ENCODE measurements around the gene PRRX2.

The PRRX2 gene

DNA sequence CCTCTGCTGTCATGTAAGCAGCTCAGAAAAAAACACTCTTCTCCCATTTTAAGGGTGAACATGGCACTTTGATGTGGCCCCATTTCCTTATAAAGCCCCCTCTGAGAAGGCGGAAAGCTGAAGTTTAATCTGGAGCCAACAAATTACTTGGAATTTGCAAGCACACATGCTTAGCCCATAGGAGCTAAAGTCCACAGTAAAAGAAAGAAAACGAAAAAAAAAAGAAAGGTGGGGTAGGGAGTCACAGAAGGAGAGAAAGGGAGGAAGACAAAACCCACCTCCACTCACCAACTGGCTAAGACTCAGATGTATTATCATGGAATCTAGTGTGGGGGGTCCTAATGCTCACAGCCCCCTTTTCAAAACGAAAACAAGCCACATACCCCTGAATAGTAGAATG, 30.4 kb downstream of the PRRX2 start:
- Histone ChIP-seq H3K4me3 (ENCODE audit: low read depth, low read length) (no peak overlapping the region), H3K9me3 (ENCODE audit: control insufficient read depth, insufficient read depth, low read depth, low read length) (no peaks in the 10 kb centered on the region), H3K27ac (ENCODE audit: extremely low read depth, low read depth, low read length) (no peak overlapping the region), H3K4me1 (ENCODE audit: control insufficient read depth, insufficient read depth, low read length) (no peaks in the 10 kb centered on the region; the same call in 1 of the 2 replicates), H3K36me3 (ENCODE audit: control insufficient read depth in 2 of 2, insufficient read depth in 1 of 2, low read length in 2 of 2) (no peaks in the 10 kb centered on the region)
- CTCF ChIA-PET = interaction anchor here (0.9 to 1.8 kb wide), 4 partner anchors 31 to 95 kb away, joined by 3 to 9 read pairs (median 4); no protein-coding TSS in a partner anchor
- TF ChIP-seq ZNF677 (tag by site-specific recombination; IDR thresholded peaks at IDR 0.05) (no peak), ZFP37 (tag by site-specific recombination; IDR thresholded peaks at IDR 0.05) (no peak), ZNF621 (tag by site-specific recombination; IDR thresholded peaks at IDR 0.05) (no peak), ZNF768 (tag by site-specific recombination; IDR thresholded peaks at IDR 0.05) (no peak)
- TF ChIP-seq, protein P1, sequence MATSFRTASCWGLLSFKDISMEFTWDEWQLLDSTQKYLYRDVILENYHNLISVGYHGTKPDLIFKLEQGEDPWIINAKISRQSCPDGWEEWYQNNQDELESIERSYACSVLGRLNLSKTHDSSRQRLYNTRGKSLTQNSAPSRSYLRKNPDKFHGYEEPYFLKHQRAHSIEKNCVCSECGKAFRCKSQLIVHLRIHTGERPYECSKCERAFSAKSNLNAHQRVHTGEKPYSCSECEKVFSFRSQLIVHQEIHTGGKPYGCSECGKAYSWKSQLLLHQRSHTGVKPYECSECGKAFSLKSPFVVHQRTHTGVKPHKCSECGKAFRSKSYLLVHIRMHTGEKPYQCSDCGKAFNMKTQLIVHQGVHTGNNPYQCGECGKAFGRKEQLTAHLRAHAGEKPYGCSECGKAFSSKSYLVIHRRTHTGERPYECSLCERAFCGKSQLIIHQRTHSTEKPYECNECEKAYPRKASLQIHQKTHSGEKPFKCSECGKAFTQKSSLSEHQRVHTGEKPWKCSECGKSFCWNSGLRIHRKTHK (tag by site-specific recombination; IDR thresholded peaks at IDR 0.05) = no peak
- POLR2A ChIA-PET = interaction anchor here (1.0 to 1.5 kb wide), 3 partner anchors 55 to 81 kb away, joined by 3 to 6 read pairs (median 4); no protein-coding TSS in a partner anchor

DNA sequence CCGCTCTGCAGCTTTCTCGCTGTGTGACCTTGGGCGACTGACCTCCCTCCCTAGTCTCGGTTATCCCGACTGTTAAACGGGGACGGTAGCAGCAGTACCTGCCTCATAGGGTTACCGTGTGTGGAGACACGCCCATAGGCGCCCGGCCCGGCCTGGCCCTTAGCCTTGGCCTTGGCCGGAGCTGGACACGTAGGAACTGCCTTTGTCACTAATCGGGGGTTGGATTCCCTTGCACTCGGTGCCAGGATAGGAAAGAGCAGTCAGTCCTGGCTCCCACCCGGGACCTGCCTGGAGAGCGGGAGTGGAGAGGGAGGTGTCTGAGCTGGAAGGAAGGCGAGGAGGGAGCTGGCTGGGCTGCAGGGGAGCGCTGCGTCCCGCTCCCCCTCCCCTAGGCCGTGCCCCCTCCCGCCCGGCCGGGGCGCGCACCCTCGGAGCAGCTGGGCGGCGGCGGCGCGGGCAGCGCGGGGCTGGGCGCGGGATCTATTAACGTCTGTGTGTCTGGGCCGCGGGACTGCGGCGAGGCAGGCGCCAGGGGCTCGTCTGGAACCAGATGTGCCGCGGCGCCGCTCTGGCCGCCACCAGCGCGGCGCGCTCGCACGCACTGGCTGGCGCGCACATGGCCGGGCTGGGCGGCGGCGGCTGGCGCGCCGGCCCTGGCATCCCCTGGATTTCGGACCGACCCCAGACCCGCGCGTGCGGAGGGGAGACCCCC, 31.7 kb downstream of the PRRX2 start:
- H3K36me3 ChIP-seq (ENCODE audit: control insufficient read depth in 2 of 2, insufficient read depth in 1 of 2, low read length in 2 of 2) = no peaks in the 10 kb centered on the region
- CTCF ChIA-PET = interaction anchor here (0.6 to 4.3 kb wide), 7 partner anchors 29 to 894 kb away, joined by 3 to 20 read pairs (median 6); partner anchors contain the start of gene ASB6
- peak overlapping the region; percentile 69; the same call in 1 of the 2 replicates for H3K27ac ChIP-seq (ENCODE audit: extremely low read depth, low read depth, low read length)
- POLR2A ChIA-PET = interaction anchor here (0.8 to 1.5 kb wide), 7 partner anchors 16 to 80 kb away, joined by 3 to 6 read pairs (median 4); no protein-coding TSS in a partner anchor
- H3K4me1 ChIP-seq (ENCODE audit: control insufficient read depth, insufficient read depth, low read length) = no peaks in the 10 kb centered on the region; the same call in 1 of the 2 replicates
- no peaks in the 10 kb centered on the region for H3K9me3 ChIP-seq (ENCODE audit: control insufficient read depth, insufficient read depth, low read depth, low read length)
- H3K4me3 ChIP-seq (ENCODE audit: low read depth, low read length) = peak overlapping the region; percentile 34
- TF ChIP-seq, protein P2, sequence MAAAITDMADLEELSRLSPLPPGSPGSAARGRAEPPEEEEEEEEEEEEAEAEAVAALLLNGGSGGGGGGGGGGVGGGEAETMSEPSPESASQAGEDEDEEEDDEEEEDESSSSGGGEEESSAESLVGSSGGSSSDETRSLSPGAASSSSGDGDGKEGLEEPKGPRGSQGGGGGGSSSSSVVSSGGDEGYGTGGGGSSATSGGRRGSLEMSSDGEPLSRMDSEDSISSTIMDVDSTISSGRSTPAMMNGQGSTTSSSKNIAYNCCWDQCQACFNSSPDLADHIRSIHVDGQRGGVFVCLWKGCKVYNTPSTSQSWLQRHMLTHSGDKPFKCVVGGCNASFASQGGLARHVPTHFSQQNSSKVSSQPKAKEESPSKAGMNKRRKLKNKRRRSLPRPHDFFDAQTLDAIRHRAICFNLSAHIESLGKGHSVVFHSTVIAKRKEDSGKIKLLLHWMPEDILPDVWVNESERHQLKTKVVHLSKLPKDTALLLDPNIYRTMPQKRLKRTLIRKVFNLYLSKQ (tag by site-specific recombination; IDR thresholded peaks at IDR 0.05; ENCODE audit: borderline replicate concordance) = no peak
- no peak for TF ChIP-seq ZNF335 (tag by site-specific recombination; conservative IDR thresholded peaks at IDR 0.05)
- TF ChIP-seq KLF10 (tag by site-specific recombination; IDR thresholded peaks at IDR 0.05) = 0 out of 2 replicates have a peak, but pooled peaks have one; percentile 22
- TF ChIP-seq GLIS2 (tag by site-specific recombination; IDR thresholded peaks at IDR 0.05) = 0 out of 2 replicates have a peak, but pooled peaks have one; percentile 48
- TF ChIP-seq, protein P3, sequence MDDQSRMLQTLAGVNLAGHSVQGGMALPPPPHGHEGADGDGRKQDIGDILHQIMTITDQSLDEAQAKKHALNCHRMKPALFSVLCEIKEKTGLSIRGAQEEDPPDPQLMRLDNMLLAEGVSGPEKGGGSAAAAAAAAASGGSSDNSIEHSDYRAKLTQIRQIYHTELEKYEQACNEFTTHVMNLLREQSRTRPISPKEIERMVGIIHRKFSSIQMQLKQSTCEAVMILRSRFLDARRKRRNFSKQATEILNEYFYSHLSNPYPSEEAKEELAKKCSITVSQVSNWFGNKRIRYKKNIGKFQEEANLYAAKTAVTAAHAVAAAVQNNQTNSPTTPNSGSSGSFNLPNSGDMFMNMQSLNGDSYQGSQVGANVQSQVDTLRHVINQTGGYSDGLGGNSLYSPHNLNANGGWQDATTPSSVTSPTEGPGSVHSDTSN (CRISPR knock-in tag; IDR thresholded peaks at IDR 0.05) = peak; percentile 86; the same call in 1 of the 2 replicates
- TF ChIP-seq ZNF626 (tag by site-specific recombination; IDR thresholded peaks at IDR 0.05) = no peak
- TF ChIP-seq MEIS1 (CRISPR knock-in tag; IDR thresholded peaks at IDR 0.05; ENCODE audit: borderline replicate concordance) = no peak
- no peak for TF ChIP-seq FEZF1 (tag by site-specific recombination; IDR thresholded peaks at IDR 0.05)
- TF ChIP-seq ZNF624 (tag by site-specific recombination; IDR thresholded peaks at IDR 0.05) = no peak
- no peak for TF ChIP-seq KLF1 (tag by site-specific recombination; IDR thresholded peaks at IDR 0.05)
- TF ChIP-seq ZBTB48 (tag by site-specific recombination; IDR thresholded peaks at IDR 0.05) = peak; percentile 22; the same call in 1 of the 2 replicates
- no peak for TF ChIP-seq OSR2 (tag by site-specific recombination; IDR thresholded peaks at IDR 0.05)
- TF ChIP-seq ZNF561 (tag by site-specific recombination; IDR thresholded peaks at IDR 0.05; ENCODE audit: borderline replicate concordance) = peak; percentile 61; the same call in 1 of the 2 replicates
- TF ChIP-seq, protein P4, sequence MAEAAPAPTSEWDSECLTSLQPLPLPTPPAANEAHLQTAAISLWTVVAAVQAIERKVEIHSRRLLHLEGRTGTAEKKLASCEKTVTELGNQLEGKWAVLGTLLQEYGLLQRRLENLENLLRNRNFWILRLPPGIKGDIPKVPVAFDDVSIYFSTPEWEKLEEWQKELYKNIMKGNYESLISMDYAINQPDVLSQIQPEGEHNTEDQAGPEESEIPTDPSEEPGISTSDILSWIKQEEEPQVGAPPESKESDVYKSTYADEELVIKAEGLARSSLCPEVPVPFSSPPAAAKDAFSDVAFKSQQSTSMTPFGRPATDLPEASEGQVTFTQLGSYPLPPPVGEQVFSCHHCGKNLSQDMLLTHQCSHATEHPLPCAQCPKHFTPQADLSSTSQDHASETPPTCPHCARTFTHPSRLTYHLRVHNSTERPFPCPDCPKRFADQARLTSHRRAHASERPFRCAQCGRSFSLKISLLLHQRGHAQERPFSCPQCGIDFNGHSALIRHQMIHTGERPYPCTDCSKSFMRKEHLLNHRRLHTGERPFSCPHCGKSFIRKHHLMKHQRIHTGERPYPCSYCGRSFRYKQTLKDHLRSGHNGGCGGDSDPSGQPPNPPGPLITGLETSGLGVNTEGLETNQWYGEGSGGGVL (tag by site-specific recombination; IDR thresholded peaks at IDR 0.05) = peak; percentile 60; the same call in 1 of the 2 replicates
- TF ChIP-seq ZNF146 (tag by site-specific recombination; IDR thresholded peaks at IDR 0.05) = no peak
- peak; percentile 42; the same call in 1 of the 2 replicates for TF ChIP-seq GLIS1 (tag by site-specific recombination; IDR thresholded peaks at IDR 0.05)
- no peak for TF ChIP-seq ZNF521 (tag by site-specific recombination; IDR thresholded peaks at IDR 0.05)
- 0 out of 2 replicates have a peak, but pooled peaks have one; percentile 8 for TF ChIP-seq ZBTB17 (tag by site-specific recombination; IDR thresholded peaks at IDR 0.05)
- TF ChIP-seq, protein P5, sequence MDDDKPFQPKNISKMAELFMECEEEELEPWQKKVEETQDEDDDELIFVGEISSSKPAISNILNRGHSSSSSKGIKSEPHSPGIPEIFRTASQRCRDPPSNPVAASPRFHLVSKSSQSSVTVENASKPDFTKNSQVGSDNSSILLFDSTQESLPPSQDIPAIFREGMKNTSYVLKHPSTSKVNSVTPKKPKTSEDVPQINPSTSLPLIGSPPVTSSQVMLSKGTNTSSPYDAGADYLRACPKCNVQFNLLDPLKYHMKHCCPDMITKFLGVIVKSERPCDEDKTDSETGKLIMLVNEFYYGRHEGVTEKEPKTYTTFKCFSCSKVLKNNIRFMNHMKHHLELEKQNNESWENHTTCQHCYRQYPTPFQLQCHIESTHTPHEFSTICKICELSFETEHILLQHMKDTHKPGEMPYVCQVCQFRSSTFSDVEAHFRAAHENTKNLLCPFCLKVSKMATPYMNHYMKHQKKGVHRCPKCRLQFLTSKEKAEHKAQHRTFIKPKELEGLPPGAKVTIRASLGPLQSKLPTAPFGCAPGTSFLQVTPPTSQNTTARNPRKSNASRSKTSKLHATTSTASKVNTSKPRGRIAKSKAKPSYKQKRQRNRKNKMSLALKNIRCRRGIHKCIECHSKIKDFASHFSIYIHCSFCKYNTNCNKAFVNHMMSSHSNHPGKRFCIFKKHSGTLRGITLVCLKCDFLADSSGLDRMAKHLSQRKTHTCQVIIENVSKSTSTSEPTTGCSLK (tag by site-specific recombination; IDR thresholded peaks at IDR 0.05) = no peak
- no peak for TF ChIP-seq ZSCAN30 (tag by site-specific recombination; IDR thresholded peaks at IDR 0.05)
- TF ChIP-seq ZNF426 (tag by site-specific recombination; IDR thresholded peaks at IDR 0.05) = no peak

Measured in HEK293 (cell line).